AG04449 (cell line): ENCODE data around the gene RPL26.
"Not testable (repeated sequence)": the region's sequence is repeated elsewhere in the genome, so short reads cannot be mapped to it uniquely, and the experiment has no call there.

ENCODE experiments used
- CTCF ChIA-PET: fragments of 350-600 bp; formaldehyde crosslinking; extraction: SDS; loops from one replicate; lab custom pipeline; 2021; ENCODE audit warnings: antibody characterized with exemption; lab: Yijun Ruan, JAX
- POLR2A ChIA-PET: fragments of 400-600, 350-600 bp; formaldehyde crosslinking; extraction: SDS; loops from one replicate; lab custom pipeline; 2020; ENCODE audit warnings: antibody characterized with exemption, inconsistent platforms; lab: Yijun Ruan, JAX
- DNase-seq: peaks from one replicate; pipeline ENCODE4 v3.0.0-alpha.2; 2010; ENCODE audit warnings: low read depth, low spot score
- H3K4me3 ChIP-seq: 2 replicates; pipeline ENCODE4 v1.5.1; 2011; ENCODE audit warnings: low read depth, mild to moderate bottlenecking, control low read depth, low read length
- CTCF ChIP-seq: IDR thresholded peaks from one replicate; pipeline ENCODE4 v1.5.1; 2011; ENCODE audit warnings: mild to moderate bottlenecking, moderate library complexity, low read length, control low read depth, inconsistent platforms; ENCODE audit not compliant: insufficient read depth; ENCODE audit errors: missing control alignments

The RPL26 gene

DNA sequence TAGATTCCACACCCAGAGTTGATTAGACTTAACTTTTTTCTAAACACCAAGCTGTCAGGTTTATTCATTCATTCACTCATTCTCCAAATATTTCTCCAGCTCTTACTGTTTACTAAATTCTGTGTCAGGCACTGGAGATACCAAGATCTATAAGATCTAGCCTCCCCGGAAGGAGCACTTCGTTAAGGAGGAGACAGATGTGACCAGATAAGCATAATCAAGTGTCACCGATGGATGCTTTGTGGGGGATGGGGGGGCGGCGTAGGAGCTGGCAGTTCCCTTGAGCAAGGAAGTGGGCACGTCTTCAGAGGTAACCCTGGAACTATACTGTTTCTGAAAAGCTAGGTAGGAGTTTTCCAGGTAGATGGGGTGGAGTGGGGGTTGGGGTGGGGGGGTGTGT is 3.8 kb upstream of the RPL26 start:
- no peak for TF ChIP-seq CTCF
- no peak for DNase-seq
- POLR2A ChIA-PET = interaction anchor here (1.1 kb wide), 1 partner anchor 49 kb away, joined by 3 read pairs; the partner anchor contains the start of gene NDEL1
- H3K4me3 ChIP-seq = no peak overlapping the region
- CTCF ChIA-PET = interaction anchor here (1.1 to 3.7 kb wide), 4 partner anchors 9 to 399 kb away, joined by 3 to 10 read pairs (median 4); no protein-coding TSS in a partner anchor

DNA sequence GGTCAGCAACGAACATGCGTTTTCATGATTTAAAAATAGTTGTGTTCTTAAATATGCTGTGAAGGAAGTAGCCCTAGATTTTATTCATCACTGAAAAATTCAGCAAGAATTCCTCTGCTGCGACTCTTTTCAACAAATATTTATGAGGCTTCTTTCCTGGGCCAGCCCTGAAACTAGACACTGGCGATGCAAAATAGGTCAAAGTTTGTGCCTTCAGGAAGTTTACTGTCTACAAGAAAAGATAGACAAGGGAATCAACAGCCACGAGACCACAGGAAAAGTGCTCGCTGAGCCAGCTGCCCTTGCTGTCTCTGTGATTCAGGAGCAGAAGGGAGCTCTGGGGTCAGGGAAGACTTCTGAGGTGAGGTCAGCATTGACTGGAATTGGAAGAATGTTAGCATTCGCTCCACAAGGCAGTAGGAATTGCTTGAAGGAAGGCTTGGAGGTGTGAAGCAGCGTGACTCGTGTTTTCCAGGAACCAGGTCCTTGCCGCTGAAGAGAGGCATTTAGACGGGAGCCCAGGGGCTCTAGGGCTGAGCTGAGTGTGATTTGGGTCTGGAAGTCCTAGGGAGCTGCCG is 1.9 kb upstream of the RPL26 start:
- no peak for TF ChIP-seq CTCF
- CTCF ChIA-PET = interaction anchor here (1.6 to 3.7 kb wide), 3 partner anchors 18 to 401 kb away, joined by 4 to 10 read pairs (median 4); no protein-coding TSS in a partner anchor
- peak overlapping the region; percentile 75 for H3K4me3 ChIP-seq
- DNase-seq = no peak
- POLR2A ChIA-PET = interaction anchor here (0.6 to 1.0 kb wide), 3 partner anchors 9 to 137 kb away, joined by 3 to 5 read pairs (median 3); partner anchors contain the start of genes CTC1 and NDEL1

DNA sequence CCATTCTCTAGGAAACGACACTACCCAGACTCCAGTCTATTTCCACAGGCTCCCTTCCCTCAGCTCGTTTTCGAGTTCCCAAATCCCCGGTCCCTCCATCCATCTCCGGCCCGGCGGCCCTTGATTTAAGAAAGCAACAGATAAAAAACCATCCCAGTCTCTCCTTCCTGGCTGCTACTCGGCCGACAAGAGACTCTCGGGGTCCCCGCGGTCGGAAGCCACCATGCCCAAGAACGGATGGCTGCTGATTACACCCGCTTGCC is 182 bp downstream of the RPL26 start:
- no peak for TF ChIP-seq CTCF
- CTCF ChIA-PET = interaction anchor here (0.8 to 2.4 kb wide), 6 partner anchors 9 to 36 kb away, joined by 3 to 18 read pairs (median 4); no protein-coding TSS in a partner anchor
- H3K4me3 ChIP-seq = peak overlapping the region; percentile 75
- no peak for DNase-seq
- POLR2A ChIA-PET = interaction anchor here (1.2 kb wide), 1 partner anchor 18 kb away, joined by 3 read pairs; no protein-coding TSS in a partner anchor

GRCh38 chr17:8382052-8382879 is 727 bp downstream of the RPL26 start:
- peak overlapping the region; percentile 75 for H3K4me3 ChIP-seq
- no peak for DNase-seq

DNA sequence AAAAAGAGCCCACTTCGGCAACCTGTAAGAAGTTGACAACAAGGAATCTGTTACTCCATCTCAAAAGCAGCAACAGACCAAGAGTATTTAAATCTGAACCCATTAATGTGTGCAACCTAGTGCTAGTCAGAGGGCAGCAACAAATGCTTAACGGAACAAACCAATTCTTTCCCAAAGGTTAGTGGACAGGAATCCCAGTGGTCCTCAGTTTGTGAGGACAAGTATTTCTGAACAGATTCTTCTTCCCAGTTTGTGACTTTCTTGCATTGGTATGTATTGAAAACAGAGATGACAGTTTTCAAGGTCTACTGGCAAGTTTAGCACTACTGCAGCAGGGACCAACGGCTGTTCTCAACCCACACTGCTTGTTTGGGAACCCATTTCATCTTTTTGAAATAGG is 2.9 kb downstream of the RPL26 start:
- no peak overlapping the region for H3K4me3 ChIP-seq
- no peak for DNase-seq
- POLR2A ChIA-PET = no interaction called here
- no peak for TF ChIP-seq CTCF
- CTCF ChIA-PET = interaction anchor here (1.1 kb wide), 1 partner anchor 57 kb away, joined by 3 read pairs; no protein-coding TSS in a partner anchor

More at GRCh38 chr17:8382052-8382879, 727 bp downstream of the RPL26 start:
- ChIA-PET CTCF (interaction anchor here (0.7 to 2.4 kb wide), 8 partner anchors 9 to 429 kb away, joined by 3 to 18 read pairs (median 4); no protein-coding TSS in a partner anchor), POLR2A (interaction anchor here (1.2 kb wide), 1 partner anchor 17 kb away, joined by 3 read pairs; no protein-coding TSS in a partner anchor)
- TF ChIP-seq CTCF = no peak

GRCh38 chr17:8378117-8378516 is 4.9 kb downstream of the RPL26 start:
- not testable (repeated sequence) for DNase-seq, H3K4me3 ChIP-seq
- POLR2A ChIA-PET = interaction anchor here (0.7 to 1.0 kb wide), 2 partner anchors 18 to 57 kb away, joined by 3 read pairs; partner anchors contain the start of gene NDEL1
- CTCF ChIA-PET = interaction anchor here (1.6 to 1.9 kb wide), 5 partner anchors 9 to 318 kb away, joined by 3 to 9 read pairs (median 4); no protein-coding TSS in a partner anchor
